ENCODE data around the gene SLC39A11.

SLC39A11 gene

DNA sequence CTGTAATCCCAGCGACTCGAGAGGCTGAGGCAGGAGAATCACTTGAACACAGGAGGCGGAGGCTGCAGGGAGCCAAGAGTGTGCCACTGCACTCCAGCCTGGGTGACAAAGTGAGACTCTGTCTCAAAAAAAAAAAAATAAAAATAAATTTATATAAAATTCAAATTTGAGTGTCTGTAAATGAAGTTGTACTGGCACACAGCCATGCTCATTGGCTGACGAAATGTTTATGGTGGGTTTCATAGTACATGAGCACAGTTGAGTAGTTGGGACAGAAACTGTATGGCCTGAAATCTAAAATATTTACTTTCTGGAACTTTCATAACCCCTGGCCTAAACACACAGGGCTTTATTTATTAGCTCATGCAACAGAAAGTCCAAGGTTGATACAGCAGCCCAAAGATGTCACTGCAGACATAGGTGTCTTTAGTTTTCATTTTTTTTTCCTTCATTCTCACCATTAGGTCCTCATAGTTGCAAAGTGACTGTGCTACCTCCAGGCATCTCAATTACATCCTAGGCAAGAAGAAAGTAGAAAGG, 355.3 kb downstream of the SLC39A11 start:
- Histone ChIP-seq H3K4me3 (ENCODE audit: insufficient read depth in 1 of 2, low read depth in 1 of 2, low read length in 2 of 2) (no peak overlapping the region), H2BK5ac (ENCODE audit: low read depth, low read length, poor library complexity, severe bottlenecking) (no peak overlapping the region), H2BK15ac (ENCODE audit: low read depth, poor library complexity, severe bottlenecking) (no peak overlapping the region), H2AFZ (ENCODE audit: low read depth, low read length) (no peak overlapping the region), H3K27ac (ENCODE audit: low read length, poor library complexity, severe bottlenecking) (no peak overlapping the region), H2AK5ac (ENCODE audit: low read length, severe bottlenecking) (no peak overlapping the region), H3K9me3 (ENCODE audit: control insufficient read depth, low read length) (no peaks in the 10 kb centered on the region), H3K14ac (ENCODE audit: low read length in 2 of 2) (no peak overlapping the region), H3K9ac (ENCODE audit: low read length) (no peak overlapping the region), H3K27me3 (ENCODE audit: control insufficient read depth in 1 of 2, insufficient read depth in 1 of 2, low read length in 2 of 2) (no peaks in the 10 kb centered on the region), H4K8ac (ENCODE audit: low read length) (no peak overlapping the region), H4K91ac (ENCODE audit: low read length) (no peak overlapping the region), H3K4me2 (ENCODE audit: low read length, poor library complexity, severe bottlenecking) (no peak overlapping the region), H3K79me1 (replicated peaks; ENCODE audit: low read length, poor library complexity, severe bottlenecking) (no peaks in the 10 kb centered on the region), H3K36me3 (ENCODE audit: control insufficient read depth in 1 of 2, insufficient read depth in 2 of 2, low read depth in 1 of 2, low read length in 2 of 2) (peaks cover 0 to 8% of the 10 kb centered on the region in 2 experiments), H2BK120ac (ENCODE audit: low read depth, low read length) (no peak overlapping the region), H3K18ac (ENCODE audit: low read depth in 1 of 2, low read length in 2 of 2) (no peak overlapping the region), H3K4me1 (ENCODE audit: control insufficient read depth, insufficient read depth, low read depth, low read length) (no peaks in the 10 kb centered on the region), H2BK12ac (ENCODE audit: low read length in 2 of 2) (no peak overlapping the region), H3K23ac (ENCODE audit: low read length in 2 of 2) (no peak overlapping the region), H3K4ac (ENCODE audit: low read depth in 1 of 2, low read length in 2 of 2) (no peak overlapping the region)
- 92% methylated on average over 4 of the region's 4 CpGs for WGBS
- DNase-seq = no peak

- H2BK12ac ChIP-seq (ENCODE audit: low read length in 2 of 2) = no peak overlapping the region
- H2BK120ac ChIP-seq (ENCODE audit: low read depth, low read length) = no peak overlapping the region
- H3K9me3 ChIP-seq (ENCODE audit: control insufficient read depth, low read length) = no peaks in the 10 kb centered on the region
- 97% methylated on average over 8 of the region's 8 CpGs for WGBS
- no peak for DNase-seq
- H3K79me1 ChIP-seq (replicated peaks; ENCODE audit: low read length, poor library complexity, severe bottlenecking) = no peaks in the 10 kb centered on the region
- no peak overlapping the region for H3K14ac ChIP-seq (ENCODE audit: low read length in 2 of 2)
- H2AFZ ChIP-seq (ENCODE audit: low read depth, low read length) = no peak overlapping the region
- H4K8ac ChIP-seq (ENCODE audit: low read length) = no peak overlapping the region
- no peak overlapping the region for H3K4me2 ChIP-seq (ENCODE audit: low read length, poor library complexity, severe bottlenecking)
- H3K4me3 ChIP-seq (ENCODE audit: insufficient read depth in 1 of 2, low read depth in 1 of 2, low read length in 2 of 2) = no peak overlapping the region
- H3K4ac ChIP-seq (ENCODE audit: low read depth in 1 of 2, low read length in 2 of 2) = no peak overlapping the region
- no peak overlapping the region for H4K91ac ChIP-seq (ENCODE audit: low read length)
- H3K9ac ChIP-seq (ENCODE audit: low read length) = no peak overlapping the region
- no peak overlapping the region for H3K18ac ChIP-seq (ENCODE audit: low read depth in 1 of 2, low read length in 2 of 2)
- H3K23ac ChIP-seq (ENCODE audit: low read length in 2 of 2) = no peak overlapping the region
- H3K4me1 ChIP-seq (ENCODE audit: control insufficient read depth, insufficient read depth, low read depth, low read length) = no peaks in the 10 kb centered on the region
- peaks cover 0 to 8% of the 10 kb centered on the region in 2 experiments for H3K36me3 ChIP-seq (ENCODE audit: control insufficient read depth in 1 of 2, insufficient read depth in 2 of 2, low read depth in 1 of 2, low read length in 2 of 2)
- no peak overlapping the region for H2BK15ac ChIP-seq (ENCODE audit: low read depth, poor library complexity, severe bottlenecking)
- no peaks in the 10 kb centered on the region for H3K27me3 ChIP-seq (ENCODE audit: control insufficient read depth in 1 of 2, insufficient read depth in 1 of 2, low read length in 2 of 2)
- no peak overlapping the region for H2BK5ac ChIP-seq (ENCODE audit: low read depth, low read length, poor library complexity, severe bottlenecking)
- no peak overlapping the region for H3K27ac ChIP-seq (ENCODE audit: low read length, poor library complexity, severe bottlenecking)
- H2AK5ac ChIP-seq (ENCODE audit: low read length, severe bottlenecking) = no peak overlapping the region
Measured at GRCh38 chr17:72735592-72735991, 356.9 kb downstream of the SLC39A11 start.

GRCh38 chr17:72735048-72735447, 357.4 kb downstream of the SLC39A11 start:
- Histone ChIP-seq H3K4me2 (ENCODE audit: low read length, poor library complexity, severe bottlenecking) (no peak overlapping the region), H3K36me3 (ENCODE audit: control insufficient read depth in 1 of 2, insufficient read depth in 2 of 2, low read depth in 1 of 2, low read length in 2 of 2) (peaks cover 0 to 8% of the 10 kb centered on the region in 2 experiments), H4K8ac (ENCODE audit: low read length) (no peak overlapping the region), H3K9ac (ENCODE audit: low read length) (no peak overlapping the region), H3K27me3 (ENCODE audit: control insufficient read depth in 1 of 2, insufficient read depth in 1 of 2, low read length in 2 of 2) (no peaks in the 10 kb centered on the region), H2AFZ (ENCODE audit: low read depth, low read length) (no peak overlapping the region), H2BK12ac (ENCODE audit: low read length in 2 of 2) (no peak overlapping the region), H2BK5ac (ENCODE audit: low read depth, low read length, poor library complexity, severe bottlenecking) (no peak overlapping the region), H3K27ac (ENCODE audit: low read length, poor library complexity, severe bottlenecking) (no peak overlapping the region), H2BK15ac (ENCODE audit: low read depth, poor library complexity, severe bottlenecking) (no peak overlapping the region), H2BK120ac (ENCODE audit: low read depth, low read length) (no peak overlapping the region), H3K18ac (ENCODE audit: low read depth in 1 of 2, low read length in 2 of 2) (no peak overlapping the region), H3K9me3 (ENCODE audit: control insufficient read depth, low read length) (no peaks in the 10 kb centered on the region), H3K79me1 (replicated peaks; ENCODE audit: low read length, poor library complexity, severe bottlenecking) (no peaks in the 10 kb centered on the region), H3K14ac (ENCODE audit: low read length in 2 of 2) (no peak overlapping the region), H4K91ac (ENCODE audit: low read length) (no peak overlapping the region), H3K23ac (ENCODE audit: low read length in 2 of 2) (no peak overlapping the region), H3K4me3 (ENCODE audit: insufficient read depth in 1 of 2, low read depth in 1 of 2, low read length in 2 of 2) (no peak overlapping the region), H3K4me1 (ENCODE audit: control insufficient read depth, insufficient read depth, low read depth, low read length) (no peaks in the 10 kb centered on the region), H3K4ac (ENCODE audit: low read depth in 1 of 2, low read length in 2 of 2) (no peak overlapping the region), H2AK5ac (ENCODE audit: low read length, severe bottlenecking) (no peak overlapping the region)
- no peak for DNase-seq
- WGBS = 92% methylated on average over 10 of the region's 10 CpGs

DNA sequence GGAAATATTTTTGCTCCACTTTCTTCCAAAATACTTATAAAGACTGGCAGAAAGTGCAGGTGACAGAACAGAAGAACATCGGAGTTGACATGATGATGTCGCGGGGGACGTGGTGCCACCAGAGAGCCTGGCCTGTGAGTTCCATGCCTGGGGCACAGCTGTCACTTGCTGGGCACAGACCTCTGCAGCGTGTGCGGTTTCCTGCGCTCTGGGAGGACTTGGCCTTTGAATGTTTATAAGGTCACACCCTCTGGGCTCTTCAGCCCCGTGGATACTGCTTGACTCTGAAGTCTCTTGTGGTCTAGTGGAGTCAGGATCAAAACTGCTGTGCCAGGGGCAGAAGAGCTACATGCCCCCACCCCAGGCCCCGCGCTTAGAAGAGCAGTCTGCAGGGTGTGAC, 357.9 kb downstream of the SLC39A11 start:
- H3K23ac ChIP-seq (ENCODE audit: low read length in 2 of 2) = no peak overlapping the region
- H3K9me3 ChIP-seq (ENCODE audit: control insufficient read depth, low read length) = no peaks in the 10 kb centered on the region
- no peak overlapping the region for H4K8ac ChIP-seq (ENCODE audit: low read length)
- H2AK5ac ChIP-seq (ENCODE audit: low read length, severe bottlenecking) = no peak overlapping the region
- no peak overlapping the region for H2BK120ac ChIP-seq (ENCODE audit: low read depth, low read length)
- no peaks in the 10 kb centered on the region for H3K4me1 ChIP-seq (ENCODE audit: control insufficient read depth, insufficient read depth, low read depth, low read length)
- WGBS = 90% methylated on average over 10 of the region's 10 CpGs
- H3K36me3 ChIP-seq (ENCODE audit: control insufficient read depth in 1 of 2, insufficient read depth in 2 of 2, low read depth in 1 of 2, low read length in 2 of 2) = peaks cover 0 to 8% of the 10 kb centered on the region in 2 experiments
- no peaks in the 10 kb centered on the region for H3K27me3 ChIP-seq (ENCODE audit: control insufficient read depth in 1 of 2, insufficient read depth in 1 of 2, low read length in 2 of 2)
- no peak overlapping the region for H4K91ac ChIP-seq (ENCODE audit: low read length)
- no peak overlapping the region for H2BK5ac ChIP-seq (ENCODE audit: low read depth, low read length, poor library complexity, severe bottlenecking)
- peak overlapping the region in 1 of 2 experiments; percentile 53 for H3K14ac ChIP-seq (ENCODE audit: low read length in 2 of 2)
- H3K9ac ChIP-seq (ENCODE audit: low read length) = no peak overlapping the region
- DNase-seq = no peak
- no peak overlapping the region for H2AFZ ChIP-seq (ENCODE audit: low read depth, low read length)
- no peak overlapping the region for H2BK12ac ChIP-seq (ENCODE audit: low read length in 2 of 2)
- no peak overlapping the region for H3K18ac ChIP-seq (ENCODE audit: low read depth in 1 of 2, low read length in 2 of 2)
- H3K4ac ChIP-seq (ENCODE audit: low read depth in 1 of 2, low read length in 2 of 2) = no peak overlapping the region
- H3K4me2 ChIP-seq (ENCODE audit: low read length, poor library complexity, severe bottlenecking) = no peak overlapping the region
- no peak overlapping the region for H3K27ac ChIP-seq (ENCODE audit: low read length, poor library complexity, severe bottlenecking)
- no peaks in the 10 kb centered on the region for H3K79me1 ChIP-seq (replicated peaks; ENCODE audit: low read length, poor library complexity, severe bottlenecking)
- H3K4me3 ChIP-seq (ENCODE audit: insufficient read depth in 1 of 2, low read depth in 1 of 2, low read length in 2 of 2) = no peak overlapping the region
- H2BK15ac ChIP-seq (ENCODE audit: low read depth, poor library complexity, severe bottlenecking) = no peak overlapping the region

Measured in mesenchymal stem cell (in vitro differentiated cells and primary cell).